Measurements from ENCODE around the gene EYS. TPM values are rescaled to one million over a fixed set of nuclear protein-coding genes. Genes with fewer than 3 reads are reported as not detected.

The EYS gene
- total RNA-seq, 1 experiment from 2014 or later: not detected

DNA sequence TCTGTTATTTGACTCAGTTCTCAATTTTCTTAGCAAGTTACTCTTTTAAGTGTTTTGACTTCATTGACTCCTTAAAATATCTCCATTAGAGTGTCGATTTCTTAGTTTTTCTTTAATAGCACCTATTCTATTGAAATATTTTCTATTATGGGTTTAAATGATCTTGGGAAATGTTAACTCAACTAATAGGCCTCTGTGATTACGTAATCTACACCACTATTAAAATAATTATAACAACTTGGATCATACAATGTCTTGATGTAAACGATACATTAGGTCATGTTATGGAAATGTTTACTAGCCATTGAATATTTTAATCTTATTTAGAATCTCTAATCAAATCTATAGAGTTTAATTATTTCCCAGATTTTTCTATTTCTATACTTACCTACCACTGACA lies 550.0 kb downstream of the EYS start:
- Histone ChIP-seq H3K18ac (ENCODE audit: insufficient read length, low read depth, low read length) (no peak overlapping the region), H2AFZ (ENCODE audit: low read length) (no peak overlapping the region), H3K56ac (ENCODE audit: insufficient read length, low read depth, low read length) (no peak overlapping the region), H3K14ac (ENCODE audit: insufficient read depth, low read length) (no peak overlapping the region), H4K8ac (replicated peaks; ENCODE audit: insufficient read length, low read depth, low read length) (no peak overlapping the region), H3K27ac (ENCODE audit: insufficient read length, low read depth, low read length) (no peak overlapping the region), H3K23ac (ENCODE audit: insufficient read length, low read depth, low read length) (no peak overlapping the region), H3K9ac (ENCODE audit: extremely low read depth, insufficient read length, low read length) (no peak overlapping the region), H3K9me3 (ENCODE audit: control insufficient read depth, low read depth, low read length) (no peaks in the 10 kb centered on the region), H2BK120ac (ENCODE audit: low read depth, low read length, poor library complexity, severe bottlenecking) (no peak overlapping the region), H2AK5ac (ENCODE audit: insufficient read length, low read length) (no peak overlapping the region), H2BK15ac (ENCODE audit: low read depth, low read length) (no peak overlapping the region), H3K79me2 (ENCODE audit: insufficient read depth, low read length) (no peaks in the 10 kb centered on the region), H3K4me2 (ENCODE audit: insufficient read depth, insufficient read length, low read length) (no peak overlapping the region), H4K91ac (ENCODE audit: insufficient read length, low read depth, low read length) (no peak overlapping the region), H3K23me2 (ENCODE audit: insufficient read length, low read depth, low read length, poor library complexity, severe bottlenecking) (no peaks in the 10 kb centered on the region), H3T11ph (ENCODE audit: low read length) (no peak overlapping the region), H3K27me3 (ENCODE audit: insufficient read depth, low read length) (no peaks in the 10 kb centered on the region), H3K79me1 (ENCODE audit: insufficient read depth, low read depth, low read length, poor library complexity, severe bottlenecking) (no peaks in the 10 kb centered on the region), H4K20me1 (ENCODE audit: control insufficient read depth, insufficient read depth, insufficient read length) (no peaks in the 10 kb centered on the region), H3K4ac (ENCODE audit: low read depth, low read length) (no peak overlapping the region), H2BK12ac (ENCODE audit: insufficient read length, low read depth, low read length) (no peak overlapping the region), H4K5ac (ENCODE audit: insufficient read length, low read depth, low read length) (no peak overlapping the region), H2BK20ac (ENCODE audit: low read depth, low read length, poor library complexity, severe bottlenecking) (no peak overlapping the region), H3K4me1 (ENCODE audit: insufficient read depth, low read length) (no peaks in the 10 kb centered on the region), H2BK5ac (ENCODE audit: insufficient read length, low read length) (no peak overlapping the region)
- no peaks in the 10 kb centered on the region for H3K27me3 Mint-ChIP-seq (ENCODE audit: low read depth)
- no peaks in the 10 kb centered on the region for H3K36me3 Mint-ChIP-seq (ENCODE audit: insufficient read depth in 1 of 3, low read depth in 3 of 3)
- WGBS (ENCODE audit: extremely low coverage, insufficient read length, low lambda C conversion rate): no CpG with 5 or more reads among the region's 3 CpGs
- no peaks in the 10 kb centered on the region for H3K4me1 Mint-ChIP-seq
- TF ChIP-seq, protein P1, sequence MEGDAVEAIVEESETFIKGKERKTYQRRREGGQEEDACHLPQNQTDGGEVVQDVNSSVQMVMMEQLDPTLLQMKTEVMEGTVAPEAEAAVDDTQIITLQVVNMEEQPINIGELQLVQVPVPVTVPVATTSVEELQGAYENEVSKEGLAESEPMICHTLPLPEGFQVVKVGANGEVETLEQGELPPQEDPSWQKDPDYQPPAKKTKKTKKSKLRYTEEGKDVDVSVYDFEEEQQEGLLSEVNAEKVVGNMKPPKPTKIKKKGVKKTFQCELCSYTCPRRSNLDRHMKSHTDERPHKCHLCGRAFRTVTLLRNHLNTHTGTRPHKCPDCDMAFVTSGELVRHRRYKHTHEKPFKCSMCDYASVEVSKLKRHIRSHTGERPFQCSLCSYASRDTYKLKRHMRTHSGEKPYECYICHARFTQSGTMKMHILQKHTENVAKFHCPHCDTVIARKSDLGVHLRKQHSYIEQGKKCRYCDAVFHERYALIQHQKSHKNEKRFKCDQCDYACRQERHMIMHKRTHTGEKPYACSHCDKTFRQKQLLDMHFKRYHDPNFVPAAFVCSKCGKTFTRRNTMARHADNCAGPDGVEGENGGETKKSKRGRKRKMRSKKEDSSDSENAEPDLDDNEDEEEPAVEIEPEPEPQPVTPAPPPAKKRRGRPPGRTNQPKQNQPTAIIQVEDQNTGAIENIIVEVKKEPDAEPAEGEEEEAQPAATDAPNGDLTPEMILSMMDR (conservative IDR thresholded peaks at IDR 0.05): no peak
- no peak for DNase-seq
- no peak overlapping the region for H3K27ac Mint-ChIP-seq
- no peaks in the 10 kb centered on the region for H3K9me3 Mint-ChIP-seq
- no peak overlapping the region for H3K4me3 Mint-ChIP-seq
